Left colon (tissue), 2 donors: ENCODE measurements around the gene PIANP. TPM values are rescaled to one million over a fixed set of nuclear protein-coding genes. Genes with fewer than 3 reads are reported as not detected.

Experiments
- ATAC-seq: fragments of 200-7000 bp; cut with Tn5 transposase; one replicate; pipeline ENCODE4 v1.9.1; 2020; ENCODE audit warnings: mild to moderate bottlenecking, moderate library complexity
- DNase-seq, 2 donors: peaks; one replicate each; pipeline ENCODE4 v3.0.0-alpha.2; 2020
- intact Hi-C, 2 donors: fragments of 100-400 bp; cut with DNase I in 1 of 2; cut with micrococcal nuclease in 1 of 2; formaldehyde crosslinking; loops; one replicate each; pipeline versions ENCODE4 v1.11.2 to v1.14.0; 2022; cut with DNase I, micrococcal nuclease
- total RNA-seq, 2 donors: library from RNA; stranded (reverse); fragmentation: NEBNext Ultra II Directional; extraction: Animal tissue kit (Norgen Biotek cat#: 25700); gene quantifications; one replicate each; pipeline ENCODE4 v1.2.1, GENCODE V29; 2021
- donor health status: DM: no; HTN: no; CAD: no.
- donor health status: DM: yes; HTN: yes; CAD: no.

Gene PIANP
- total RNA-seq, 2 donors from 2014 or later: 0.52 to 0.67 TPM

DNA sequence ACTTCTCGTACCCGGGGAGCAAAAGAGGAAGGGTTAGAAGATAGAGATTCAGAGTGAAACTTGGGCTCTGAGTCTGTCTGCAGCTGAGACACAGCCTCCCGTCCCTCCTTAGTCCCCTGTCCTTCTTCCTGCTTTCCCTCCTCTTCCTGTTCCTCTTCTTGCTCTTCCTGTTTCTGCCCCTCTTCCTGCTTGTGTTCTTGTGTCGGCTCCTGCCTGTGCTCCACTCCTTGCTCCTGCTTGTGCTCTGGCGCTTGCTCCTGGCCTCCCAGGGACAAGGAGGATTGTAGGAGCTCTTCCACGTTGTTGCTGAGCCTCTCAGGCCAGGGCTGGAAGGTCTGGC is 56.4 kb downstream of the PIANP start:
- intact Hi-C loops: no loop called here
- no peak for ATAC-seq
- DNase-seq: no peak

Other genes starting within 250 kb of the PIANP start
- 10 to 100 TPM; 51.2 to 74.2 TPM for gene TAPBPL, start 248.8 kb downstream of the PIANP start, total RNA-seq
- gene VAMP1, start 230.1 kb downstream of the PIANP start, total RNA-seq: 1 to 10 TPM; 4.2 to 6.3 TPM
- 100 to 1,000 TPM; 124 to 131 TPM for gene MRPL51, start 207.6 kb downstream of the PIANP start, total RNA-seq
- gene NCAPD2, start 206.7 kb downstream of the PIANP start, total RNA-seq: 10 to 100 TPM; 21.9 to 29.4 TPM
- 1,000 to 10,000 TPM; 2,230 to 2,756 TPM for gene GAPDH, start 166.3 kb downstream of the PIANP start, total RNA-seq
- gene IFFO1, start 144.8 kb downstream of the PIANP start, total RNA-seq: 1 to 10 TPM; 3.8 to 7.2 TPM
- gene NOP2, start 132.5 kb downstream of the PIANP start, total RNA-seq: 10 to 100 TPM; 22.2 to 34.4 TPM
- 100 to 1,000 TPM; 142 to 157 TPM for gene CHD4, start 93.4 kb downstream of the PIANP start, total RNA-seq
- 10 to 100 TPM; 25.6 to 26.7 TPM for gene LPAR5, start 64.9 kb downstream of the PIANP start, total RNA-seq
- gene ACRBP, start 53.4 kb downstream of the PIANP start, total RNA-seq: 1 to 10 TPM; 2.9 to 3.4 TPM
- gene ING4, start 37.7 kb downstream of the PIANP start, total RNA-seq: 10 to 100 TPM; 23.6 to 38.9 TPM
- gene ZNF384, start 11.4 kb downstream of the PIANP start, total RNA-seq: 10 to 100 TPM; 47.8 to 51.4 TPM
- 10 to 100 TPM; 37.2 to 40.8 TPM for gene COPS7A, start 23.2 kb upstream of the PIANP start, total RNA-seq
- 100 to 1,000 TPM; 167 to 180 TPM for gene MLF2, start 52.3 kb upstream of the PIANP start, total RNA-seq
- gene PTMS, start 65.5 kb upstream of the PIANP start, total RNA-seq: 100 to 1,000 TPM in 1 of 2 donors, 10 to 100 TPM in 1; 89.6 to 123 TPM
- gene LAG3, start 71.7 kb upstream of the PIANP start, total RNA-seq: 1 to 10 TPM in 1 of 2 donors, under 1 TPM in 1; 0.89 to 1.6 TPM
- 10 to 100 TPM in 1 of 2 donors, 1 to 10 TPM in 1; 4.3 to 18.1 TPM for gene CD4, start 88.7 kb upstream of the PIANP start, total RNA-seq
- gene GPR162, start 121.0 kb upstream of the PIANP start, total RNA-seq: 1 to 10 TPM; 1.3 to 4.3 TPM
- gene P3H3, start 127.6 kb upstream of the PIANP start, total RNA-seq: 1 to 10 TPM; 4.3 to 6.3 TPM
- gene GNB3, start 140.1 kb upstream of the PIANP start, total RNA-seq: 1 to 10 TPM; 1.1 to 1.5 TPM
- gene CDCA3, start 150.5 kb upstream of the PIANP start, total RNA-seq: 10 to 100 TPM in 1 of 2 donors, 1 to 10 TPM in 1; 4.4 to 10.5 TPM
- 10 to 100 TPM; 68.5 to 81.4 TPM for gene USP5, start 151.3 kb upstream of the PIANP start, total RNA-seq
- 100 to 1,000 TPM; 702 to 720 TPM for gene TPI1, start 166.7 kb upstream of the PIANP start, total RNA-seq
- gene SPSB2, start 172.5 kb upstream of the PIANP start, total RNA-seq: 10 to 100 TPM; 11.7 to 11.8 TPM
- 1 to 10 TPM; 2.9 to 4.3 TPM for gene LRRC23, start 204.0 kb upstream of the PIANP start, total RNA-seq
- gene ENO2, start 213.8 kb upstream of the PIANP start, total RNA-seq: 10 to 100 TPM in 1 of 2 donors, 1 to 10 TPM in 1; 3.1 to 10.9 TPM
- 10 to 100 TPM; 64.6 to 78.9 TPM for gene ATN1, start 227.1 kb upstream of the PIANP start, total RNA-seq
- not detected for gene RNU7-1, start 243.0 kb upstream of the PIANP start, total RNA-seq
- gene C12orf57, start 243.2 kb upstream of the PIANP start, total RNA-seq: 100 to 1,000 TPM; 151 to 168 TPM